Esophagus (tissue), 2 donors: ENCODE data around the gene GRIP2. TPM values are rescaled to one million over a fixed set of nuclear protein-coding genes. Genes with fewer than 3 reads are reported as not detected.

Experiments
- H3K27ac ChIP-seq, 2 donors: one replicate each; pipeline ENCODE4 v1.5.1; 2013; ENCODE audit warnings: low read depth in 2 of 2, mild to moderate bottlenecking in 2 of 2, inconsistent platforms in 1 of 2, low read length in 1 of 2, moderate library complexity in 1 of 2
- H3K27me3 ChIP-seq, 2 donors: one replicate each; pipeline ENCODE4 v1.6.1; 2013; ENCODE audit warnings: low read length in 2 of 2, control low read depth in 1 of 2, mild to moderate bottlenecking in 1 of 2; ENCODE audit not compliant: insufficient read depth in 2 of 2, control insufficient read depth in 1 of 2
- H3K36me3 ChIP-seq, 2 donors: one replicate each; pipeline ENCODE4 v1.6.1; 2013; ENCODE audit warnings: low read length in 1 of 2; ENCODE audit not compliant: control insufficient read depth in 2 of 2, insufficient read depth in 2 of 2
- H3K4me1 ChIP-seq, 2 donors: one replicate each; pipeline ENCODE4 v1.6.1; 2013; ENCODE audit warnings: low read length in 1 of 2; ENCODE audit not compliant: control insufficient read depth in 2 of 2, insufficient read depth in 2 of 2
- H3K4me3 ChIP-seq, 2 donors: one replicate each; pipeline ENCODE4 v1.5.1; 2013; ENCODE audit warnings: low read length in 2 of 2, mild to moderate bottlenecking in 2 of 2, low read depth in 1 of 2, moderate library complexity in 1 of 2
- H3K9me3 ChIP-seq, 2 donors: one replicate each; pipeline ENCODE4 v1.6.1; 2013; ENCODE audit warnings: mild to moderate bottlenecking in 2 of 2, low read depth in 1 of 2, low read length in 1 of 2, moderate library complexity in 1 of 2; ENCODE audit not compliant: control insufficient read depth in 2 of 2, insufficient read depth in 1 of 2
- WGBS, 2 donors: extraction: QIAGEN DNeasy Blood & Tissue Kit; methylation state at CpG; one replicate each; pipeline ENCODE4 v1.1.7; 2013; 5-methylcytosine and 5-hydroxymethylcytosine counted together
- polyA plus RNA-seq, 2 donors: library from polyadenylated mRNA; stranded (reverse); fragments of 200-250 nt; gene quantifications; one replicate each; pipeline ENCODE4 v1.2.3, GENCODE V29; 2013
- donor health status: healthy with polysubstance abuse.
- donor health status: Bipolar disorder and iron deficiency.

Gene GRIP2
- under 1 TPM; 0.39 to 0.81 TPM for polyA plus RNA-seq

DNA sequence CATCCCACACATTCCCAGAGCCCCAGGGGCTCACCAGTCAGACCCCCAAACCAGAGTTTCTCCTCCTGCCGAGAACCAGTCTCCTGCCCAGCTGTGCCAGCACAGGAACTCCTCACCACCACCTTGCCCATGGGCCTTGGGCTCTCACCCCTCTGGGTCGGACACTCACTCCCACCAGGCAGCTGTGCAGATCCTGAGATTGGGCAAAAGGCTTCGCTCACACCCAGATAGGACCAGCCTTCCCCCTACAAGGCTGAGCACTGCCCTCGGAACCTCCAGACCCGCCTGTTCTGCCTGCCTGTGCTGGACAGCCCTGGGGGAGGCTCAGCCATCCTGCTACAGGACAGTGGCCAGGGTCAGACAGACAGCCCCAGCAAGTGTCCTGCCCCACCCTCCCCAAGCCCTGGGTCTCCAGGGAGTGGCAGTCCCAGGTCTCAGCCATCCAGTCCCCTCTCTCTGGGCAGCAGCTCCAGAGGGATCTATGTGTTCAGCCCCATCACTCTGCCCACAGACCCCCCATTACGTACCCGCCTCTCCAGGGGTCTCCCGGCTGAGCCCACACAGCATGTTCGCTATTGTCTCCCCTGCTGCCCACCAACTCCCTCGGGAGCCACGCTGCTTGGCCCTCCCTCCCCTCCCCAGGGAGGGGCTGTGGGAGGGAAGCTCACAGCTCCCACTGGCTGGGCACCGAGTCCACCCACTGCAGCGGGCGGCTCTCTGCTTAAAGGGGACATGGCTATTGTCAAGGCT lies at the start of gene GRIP2:
Gene GRIP2 (minus strand): TSS at position 601 of the 750 bp plus-strand sequence. CDS start 34 bp downstream, at position 567.
- WGBS, 2 donors: 52 to 57% methylated on average over 14 of the region's 14 CpGs
- Histone ChIP-seq H3K9me3 (no peaks in the 10 kb centered on the region), H3K27ac (no peak within 1 kb of the TSS), H3K27me3 (no peaks in the 10 kb centered on the region), H3K4me3 (no peak within 1 kb of the TSS), H3K36me3 (no peaks in the 10 kb centered on the region), H3K4me1 (peaks cover 1 to 3% of the 10 kb centered on the region in 2 donors)

DNA sequence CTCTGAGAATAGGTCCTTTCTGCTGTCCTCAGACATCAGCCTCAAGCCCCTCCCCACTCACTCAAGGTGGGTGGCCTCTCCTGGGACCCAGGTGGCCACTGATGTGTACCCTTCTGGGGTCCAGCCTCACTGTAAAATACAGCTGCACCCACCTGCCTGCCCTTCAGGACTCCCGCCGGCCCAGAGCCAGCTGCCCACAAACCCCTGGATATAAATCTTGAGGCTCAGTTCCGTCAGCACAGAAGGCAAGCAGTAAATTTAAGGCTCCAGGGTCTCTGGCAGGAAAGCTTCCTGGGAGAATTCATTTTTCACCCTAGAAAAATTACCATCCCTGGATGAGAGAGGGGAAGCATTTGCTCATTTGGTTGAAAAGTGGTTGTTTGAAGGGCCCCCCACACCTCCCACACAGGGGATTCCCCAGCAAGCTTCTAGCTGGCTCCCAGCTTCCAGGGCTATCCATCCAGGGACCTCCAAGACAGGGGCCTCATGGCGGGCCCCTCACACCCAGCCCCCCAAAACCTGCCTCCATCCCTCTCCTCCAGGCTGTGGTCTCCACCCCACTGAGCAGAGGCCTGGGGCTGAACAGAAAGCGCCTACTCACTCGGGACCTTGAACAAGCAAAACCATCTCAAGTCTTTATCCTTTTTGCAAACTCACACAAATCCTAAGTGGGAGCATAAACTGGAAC lies 48.4 kb upstream of the GRIP2 start:
- no peaks in the 10 kb centered on the region for H3K9me3 ChIP-seq
- no peaks in the 10 kb centered on the region for H3K4me1 ChIP-seq
- WGBS, 2 donors: 68 to 72% methylated on average over 6 of the region's 6 CpGs
- no peak overlapping the region for H3K4me3 ChIP-seq
- no peaks in the 10 kb centered on the region for H3K27me3 ChIP-seq
- H3K27ac ChIP-seq: no peak overlapping the region
- H3K36me3 ChIP-seq: no peaks in the 10 kb centered on the region

DNA sequence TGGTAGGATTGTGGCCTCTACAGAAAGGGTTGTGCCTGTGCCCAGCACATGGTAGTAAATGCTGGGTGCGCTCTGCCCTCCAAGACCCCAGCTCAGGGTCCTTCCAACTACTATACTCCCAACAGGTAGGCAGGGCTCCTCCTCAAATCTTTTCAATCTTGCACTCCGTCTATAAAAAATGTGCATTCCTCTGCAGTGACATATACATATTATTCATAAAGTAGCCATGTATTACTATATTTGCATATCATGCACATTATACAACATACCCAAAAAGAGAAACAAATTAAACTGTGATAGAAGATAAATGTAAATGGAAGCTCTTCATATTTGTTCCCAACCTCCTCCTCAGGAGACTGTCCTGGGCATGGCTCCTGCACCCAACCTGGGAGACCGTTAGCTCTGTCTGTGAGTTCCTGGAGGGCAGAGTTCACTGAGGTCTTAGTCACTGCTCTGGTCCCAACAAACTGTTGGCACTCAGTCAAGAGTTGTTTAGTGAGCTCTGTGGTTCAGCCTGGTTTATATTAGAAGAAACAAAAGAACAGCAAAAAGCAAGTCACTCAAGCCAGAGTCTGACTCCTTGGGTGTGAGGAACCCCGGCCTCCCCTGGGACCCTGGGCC lies 47.7 kb upstream of the GRIP2 start:
- Histone ChIP-seq H3K36me3 (no peaks in the 10 kb centered on the region), H3K9me3 (no peaks in the 10 kb centered on the region), H3K4me1 (no peaks in the 10 kb centered on the region), H3K4me3 (no peak overlapping the region), H3K27ac (no peak overlapping the region), H3K27me3 (no peaks in the 10 kb centered on the region)
- 52 to 61% methylated on average over 4 of the region's 4 CpGs for WGBS, 2 donors

DNA sequence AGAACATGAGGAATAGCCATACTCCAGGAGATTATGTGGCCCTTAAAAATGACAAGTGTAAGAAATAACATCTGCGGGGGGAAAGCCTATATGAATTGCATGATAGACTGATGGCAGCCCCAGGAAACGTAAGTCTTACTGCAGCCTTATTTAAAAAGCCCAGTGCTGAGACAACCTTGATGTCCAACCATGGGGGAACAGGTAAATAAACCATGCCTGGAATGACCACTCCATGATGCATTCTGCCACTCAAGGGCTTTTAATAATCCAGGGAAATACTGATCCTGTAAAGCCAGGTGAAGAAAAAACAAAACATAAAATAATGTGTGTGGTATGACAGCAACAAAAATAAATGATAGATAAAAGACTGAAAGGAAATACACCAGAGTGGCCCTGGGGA lies 46.5 kb upstream of the GRIP2 start:
- no peaks in the 10 kb centered on the region for H3K27me3 ChIP-seq
- H3K27ac ChIP-seq: no peak overlapping the region
- 84% methylated on average over 2 of the region's 2 CpGs for WGBS, 2 donors
- no peak overlapping the region for H3K4me3 ChIP-seq
- H3K36me3 ChIP-seq: no peaks in the 10 kb centered on the region
- H3K9me3 ChIP-seq: no peaks in the 10 kb centered on the region
- no peaks in the 10 kb centered on the region for H3K4me1 ChIP-seq

DNA sequence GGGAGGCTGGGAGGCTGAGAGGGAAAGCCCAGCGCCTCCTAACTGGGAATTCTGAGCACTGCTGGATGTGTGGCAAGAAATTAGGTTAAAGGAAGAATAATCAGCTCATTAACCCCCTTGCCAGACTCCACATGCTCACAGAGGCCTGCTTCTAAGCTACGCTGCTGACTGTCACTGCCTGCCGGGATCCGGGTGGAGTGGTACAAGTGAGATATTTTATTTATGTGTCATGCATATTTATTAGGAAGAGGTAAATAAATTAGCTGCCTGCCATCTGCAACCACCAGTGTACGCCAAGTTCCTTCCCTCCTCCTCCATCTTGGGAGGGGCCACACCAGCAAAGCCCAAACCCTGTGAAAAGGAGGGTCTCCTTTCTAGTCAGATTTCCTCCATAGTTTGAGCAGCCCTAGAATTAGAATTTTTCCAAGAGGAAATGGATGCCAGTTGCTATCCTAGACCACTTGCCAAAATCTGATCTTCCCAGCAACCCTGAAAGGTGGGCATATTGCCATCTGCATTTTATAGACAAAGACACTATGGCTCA lies 43.5 kb upstream of the GRIP2 start:
- H3K27me3 ChIP-seq: no peaks in the 10 kb centered on the region
- no peaks in the 10 kb centered on the region for H3K4me1 ChIP-seq
- WGBS, 2 donors: 74 to 82% methylated on average over 5 of the region's 5 CpGs
- no peak overlapping the region for H3K27ac ChIP-seq
- no peaks in the 10 kb centered on the region for H3K36me3 ChIP-seq
- no peak overlapping the region for H3K4me3 ChIP-seq
- H3K9me3 ChIP-seq: no peaks in the 10 kb centered on the region

DNA sequence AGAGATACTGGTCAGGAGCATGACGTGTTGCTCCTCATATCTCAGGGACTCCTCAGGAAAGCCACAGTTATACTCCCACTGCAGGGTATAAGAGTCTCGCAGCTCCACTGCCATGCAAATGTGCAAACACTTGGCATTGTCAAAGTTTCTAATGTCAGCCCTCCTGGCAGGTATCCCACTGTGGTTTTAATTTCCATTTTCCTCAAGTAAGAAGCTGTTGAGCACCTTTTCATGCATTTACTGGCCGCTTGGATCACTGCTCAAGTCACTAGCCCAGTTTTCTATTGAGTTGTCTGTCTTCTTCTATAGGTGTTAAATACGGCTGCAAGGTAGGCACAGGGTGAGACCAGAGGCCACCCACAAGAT lies 41.9 kb upstream of the GRIP2 start:
- Histone ChIP-seq H3K9me3 (no peaks in the 10 kb centered on the region), H3K4me1 (no peaks in the 10 kb centered on the region), H3K36me3 (no peaks in the 10 kb centered on the region), H3K27ac (no peak overlapping the region), H3K4me3 (no peak overlapping the region), H3K27me3 (no peaks in the 10 kb centered on the region)
- 68 to 71% methylated on average over 4 of the region's 4 CpGs for WGBS, 2 donors

DNA sequence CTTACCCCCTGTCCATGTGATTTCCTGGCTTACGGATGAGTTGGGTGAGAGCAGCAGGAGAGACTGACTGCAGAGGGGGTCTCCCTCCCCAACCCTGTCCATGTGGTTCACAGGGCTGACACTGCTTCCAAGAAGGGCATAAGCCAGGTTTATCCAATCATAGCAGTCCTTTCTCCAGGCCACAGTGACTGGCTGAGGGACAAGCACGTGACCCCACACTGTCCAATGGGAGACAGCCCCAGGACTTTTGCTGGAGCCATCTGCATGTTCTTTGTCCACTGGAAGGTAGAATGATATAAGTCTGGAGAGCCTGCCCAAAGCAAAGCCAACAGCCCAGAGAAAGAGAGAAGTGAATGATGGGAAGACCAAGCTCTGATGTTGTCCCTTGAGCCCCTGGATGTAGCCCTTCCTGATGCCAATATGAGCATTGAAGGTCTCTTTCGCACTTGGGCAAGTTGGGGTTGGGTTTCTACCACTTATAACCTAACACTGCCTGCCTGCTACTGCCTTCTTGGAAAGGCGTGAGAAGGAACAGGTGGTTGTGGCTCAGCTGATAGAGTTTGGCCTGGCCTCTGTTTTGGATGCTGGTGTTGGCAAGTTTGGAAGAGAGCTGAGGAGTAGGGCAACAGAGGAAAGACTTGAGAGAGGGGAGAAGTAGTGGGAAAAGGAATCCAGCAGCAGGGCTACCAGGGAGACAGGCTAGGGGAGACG lies 41.3 kb upstream of the GRIP2 start:
- no peak overlapping the region for H3K4me3 ChIP-seq
- no peaks in the 10 kb centered on the region for H3K9me3 ChIP-seq
- no peaks in the 10 kb centered on the region for H3K4me1 ChIP-seq
- no peaks in the 10 kb centered on the region for H3K27me3 ChIP-seq
- no peak overlapping the region for H3K27ac ChIP-seq
- no peaks in the 10 kb centered on the region for H3K36me3 ChIP-seq
- WGBS, 2 donors: 78% methylated on average over 5 of the region's 5 CpGs

DNA sequence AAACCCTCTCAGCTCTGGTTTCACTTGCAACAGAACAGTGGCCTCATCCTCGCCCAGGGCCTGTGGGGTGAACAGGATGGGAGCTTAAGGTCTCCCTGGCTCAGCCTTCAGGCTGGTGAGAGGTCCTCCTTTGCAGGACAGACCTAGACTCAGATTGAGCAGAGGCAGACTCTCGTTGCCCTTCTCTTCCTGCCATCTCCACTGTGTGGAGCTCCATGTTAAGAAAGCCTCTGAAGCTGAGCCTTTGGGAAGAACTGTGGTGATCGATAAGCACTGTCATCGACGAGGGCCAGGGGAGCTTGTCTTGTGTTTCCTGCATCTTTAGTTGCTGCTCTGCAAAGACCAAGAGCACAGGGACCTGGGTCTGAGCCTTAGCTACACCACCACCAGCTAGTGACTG lies 37.8 kb upstream of the GRIP2 start:
- 70 to 77% methylated on average over 5 of the region's 5 CpGs for WGBS, 2 donors
- Histone ChIP-seq H3K27me3 (peaks cover 0 to 4% of the 10 kb centered on the region in 2 donors), H3K4me3 (no peak overlapping the region), H3K4me1 (peaks cover 0 to 3% of the 10 kb centered on the region in 2 donors), H3K36me3 (no peaks in the 10 kb centered on the region), H3K27ac (no peak overlapping the region), H3K9me3 (no peaks in the 10 kb centered on the region)

DNA sequence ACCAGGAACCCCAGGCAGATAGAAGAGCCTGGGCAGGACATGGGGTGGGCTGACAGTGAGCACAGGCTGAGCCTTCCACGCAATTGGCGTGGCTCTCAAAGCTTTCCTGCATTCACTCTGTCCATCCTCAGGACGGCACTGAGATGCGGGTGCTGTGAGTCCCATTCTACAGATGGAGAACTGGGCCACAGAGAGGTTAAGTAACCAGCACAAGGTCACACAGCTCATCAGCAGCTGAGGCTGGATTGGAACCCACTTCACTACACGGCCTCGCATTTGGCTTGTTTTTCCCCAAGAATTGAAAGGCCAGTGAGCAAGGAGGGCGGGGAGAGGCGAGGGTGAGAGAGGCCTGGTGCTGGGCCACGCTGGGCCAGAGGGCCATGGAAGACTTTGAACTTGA lies 36.0 kb upstream of the GRIP2 start:
- 91 to 92% methylated on average over 9 of the region's 9 CpGs for WGBS, 2 donors
- Histone ChIP-seq H3K27ac (no peak overlapping the region), H3K4me1 (peaks cover 0 to 3% of the 10 kb centered on the region in 2 donors), H3K9me3 (no peaks in the 10 kb centered on the region), H3K4me3 (no peak overlapping the region), H3K27me3 (peaks cover 0 to 4% of the 10 kb centered on the region in 2 donors), H3K36me3 (no peaks in the 10 kb centered on the region)
